ENCODE measurements around the gene METTL8.

METTL8 gene

GRCh38 chr2:171346723-171347557, 86.8 kb downstream of the METTL8 start:
- no peak for DNase-seq (ENCODE audit: low spot score)

DNA sequence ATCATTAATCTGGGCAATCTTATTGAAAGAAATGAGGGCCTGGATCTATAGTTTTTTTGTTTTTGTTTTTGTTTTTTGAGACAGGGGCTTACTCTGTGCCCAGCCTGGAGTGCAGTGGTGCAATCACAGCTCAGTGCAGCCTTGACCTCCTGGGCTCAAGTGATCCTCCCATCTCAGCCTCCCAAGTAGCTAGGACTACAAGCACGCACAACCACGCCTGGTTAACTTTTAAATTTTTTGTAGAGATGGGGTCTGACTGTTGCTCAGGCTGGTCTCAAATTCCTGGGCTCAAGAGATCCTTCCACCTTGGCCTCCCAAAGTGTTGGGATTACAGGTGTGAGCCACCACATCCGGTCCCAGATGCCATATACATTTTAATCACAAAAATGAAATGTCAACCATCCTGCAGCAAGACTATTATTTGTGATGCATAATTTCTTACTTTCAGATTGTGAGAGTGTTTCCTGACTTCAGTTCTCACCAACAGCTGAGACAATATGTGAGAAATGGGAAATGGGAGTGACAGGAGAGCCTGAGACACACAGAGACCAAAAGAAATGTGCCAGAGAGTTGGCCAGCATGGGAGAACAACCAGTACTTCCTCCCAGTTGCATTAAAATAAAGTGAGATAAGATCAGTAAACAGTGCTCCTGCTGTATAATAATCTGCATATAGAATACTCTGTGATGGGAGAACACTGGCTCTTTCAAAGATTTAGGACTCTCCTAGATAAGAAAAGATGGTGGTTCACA, 87.6 kb downstream of the METTL8 start:
- no peak for DNase-seq (ENCODE audit: low spot score)

DNA sequence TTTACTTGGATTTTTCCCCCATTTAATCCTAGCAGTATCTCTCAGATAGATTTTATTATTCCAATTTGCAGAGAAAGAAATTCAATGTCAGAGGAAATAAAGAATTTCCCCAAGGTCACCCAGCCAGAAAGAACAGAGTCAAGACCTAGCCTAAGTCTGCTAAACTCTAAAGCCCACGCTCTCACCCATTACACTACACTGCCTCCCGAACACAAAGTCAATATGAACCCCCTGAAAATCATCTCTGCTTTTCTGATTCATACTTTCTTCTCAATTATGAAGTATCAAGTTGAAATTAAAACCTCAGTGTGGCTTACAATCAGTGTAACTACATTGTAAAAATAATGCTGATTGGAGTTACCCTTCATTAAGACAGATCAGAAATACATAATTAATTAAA, 89.6 kb downstream of the METTL8 start:
- DNase-seq (ENCODE audit: low spot score), result no peak

- DNase-seq (ENCODE audit: low spot score), result no peak
These were observed 91.8 kb downstream of the METTL8 start for GRCh38 chr2:171342067-171342413.

DNA sequence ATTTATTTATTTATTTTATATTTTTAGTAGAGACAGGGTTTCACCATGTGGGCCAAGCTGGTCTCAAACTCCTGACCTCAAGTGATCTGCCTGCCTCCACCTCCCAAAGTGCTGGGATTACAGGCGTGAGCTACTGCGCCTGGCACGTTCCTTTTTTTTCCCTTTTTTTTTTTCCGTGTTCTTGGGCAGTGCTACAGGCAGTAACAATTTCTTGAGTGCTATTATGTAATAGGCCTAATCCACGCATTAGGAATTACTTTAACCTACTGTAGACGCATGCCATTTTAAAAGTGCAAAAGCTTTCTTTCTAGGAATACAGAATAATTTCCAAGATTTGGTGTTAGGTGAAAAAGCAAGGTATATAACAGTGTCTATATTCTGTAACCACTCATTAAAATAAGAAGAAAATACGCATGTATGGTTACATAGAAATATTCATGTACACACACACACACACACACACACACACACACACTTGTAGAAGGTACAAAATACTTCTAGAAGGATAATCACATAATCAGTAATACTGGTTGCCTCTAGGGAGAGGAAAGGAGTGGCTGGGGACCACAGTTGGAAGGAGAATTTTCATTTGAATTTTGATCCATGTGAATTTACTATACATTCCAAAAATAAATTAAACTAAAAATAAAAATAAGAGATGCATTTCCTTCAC, 92.3 kb downstream of the METTL8 start:
- no peak for DNase-seq (ENCODE audit: low spot score)

- no peak for DNase-seq (ENCODE audit: low spot score)
These were observed 98.8 kb downstream of the METTL8 start for GRCh38 chr2:171334946-171335345.

DNA sequence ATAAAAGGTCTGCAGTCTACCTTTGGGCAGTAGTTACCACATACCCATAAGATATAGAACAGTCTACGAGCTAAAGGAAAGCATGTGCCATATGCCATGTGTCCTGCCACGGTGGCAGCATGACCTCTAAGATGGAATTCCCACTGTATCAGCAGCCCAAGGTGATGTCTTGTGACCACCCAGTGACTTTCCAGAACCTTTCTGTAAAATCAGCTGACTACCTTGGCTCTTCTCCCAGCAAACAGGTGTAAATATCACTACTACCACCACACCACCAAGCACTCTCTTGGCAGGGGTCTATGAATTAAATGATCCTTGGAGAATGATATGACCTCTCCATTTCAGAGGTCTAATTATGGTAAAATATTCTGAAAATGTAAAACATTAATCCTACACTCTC, 99.6 kb downstream of the METTL8 start:
- DNase-seq (ENCODE audit: low spot score), result no peak

DNA sequence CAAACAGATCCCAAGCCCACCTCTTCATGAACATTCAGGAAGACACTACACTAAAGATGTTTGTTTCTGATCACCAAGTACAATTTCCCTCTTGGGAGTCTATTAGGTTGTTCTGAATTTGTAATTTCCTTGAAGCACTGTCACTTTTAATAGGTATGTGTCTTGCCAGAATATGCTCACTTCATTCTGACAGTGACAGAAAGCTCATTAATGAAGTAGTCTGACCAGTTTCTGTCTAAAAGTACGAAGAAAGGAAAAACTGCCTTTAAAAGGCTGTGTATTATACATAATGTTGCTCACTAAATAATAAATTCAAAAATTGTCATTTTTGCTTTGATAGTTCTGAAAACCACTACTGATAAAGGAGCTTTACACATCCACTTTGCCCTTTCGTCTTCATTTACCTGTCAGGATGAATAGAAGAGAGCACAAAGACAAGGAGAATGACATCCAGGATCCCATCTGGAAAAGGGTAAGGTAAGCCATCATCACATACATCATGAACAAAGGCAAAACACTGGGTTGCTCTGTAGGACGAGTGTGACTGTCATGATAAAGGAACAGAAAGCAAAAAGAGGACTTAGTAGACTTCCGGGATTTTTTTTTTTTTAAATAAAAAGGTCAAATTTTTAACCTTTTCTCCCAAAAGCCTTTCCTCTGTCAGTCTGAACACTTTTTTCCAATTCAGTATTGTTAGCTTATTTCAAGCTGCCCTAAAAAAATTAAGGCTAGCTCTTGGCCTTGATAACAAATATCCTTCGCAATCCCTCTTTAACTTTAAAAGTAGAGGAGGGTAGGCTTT, 103.4 kb downstream of the METTL8 start:
- no peak for DNase-seq (ENCODE audit: low spot score)

DNA sequence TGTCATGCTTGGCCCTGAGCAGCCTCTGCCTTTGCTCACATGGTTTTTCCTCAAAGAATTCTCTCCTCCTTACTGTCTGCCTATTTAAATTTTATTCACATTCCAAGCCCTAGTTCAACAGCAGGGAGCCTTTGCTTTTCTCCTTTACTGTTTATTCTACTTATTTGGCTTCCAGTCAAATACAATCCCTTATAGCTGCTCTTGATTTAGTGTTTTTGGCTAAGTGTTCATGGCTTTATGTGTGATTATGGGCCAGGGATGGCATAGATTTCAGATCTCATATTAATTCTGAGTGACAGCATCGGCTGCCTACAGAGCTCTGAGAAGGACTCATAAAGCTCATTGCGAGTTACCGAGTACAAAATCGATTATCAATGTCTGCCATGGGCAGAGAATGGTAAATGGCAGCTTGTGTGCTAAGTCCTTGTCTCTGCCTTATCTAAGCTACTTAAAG, 106.7 kb downstream of the METTL8 start:
- no peak for DNase-seq (ENCODE audit: low spot score)

- no peak for DNase-seq (ENCODE audit: low spot score)
These were observed 107.8 kb downstream of the METTL8 start for GRCh38 chr2:171325886-171326585.

GRCh38 chr2:171323971-171324528, 109.7 kb downstream of the METTL8 start:
- no peak for DNase-seq (ENCODE audit: low spot score)

DNA sequence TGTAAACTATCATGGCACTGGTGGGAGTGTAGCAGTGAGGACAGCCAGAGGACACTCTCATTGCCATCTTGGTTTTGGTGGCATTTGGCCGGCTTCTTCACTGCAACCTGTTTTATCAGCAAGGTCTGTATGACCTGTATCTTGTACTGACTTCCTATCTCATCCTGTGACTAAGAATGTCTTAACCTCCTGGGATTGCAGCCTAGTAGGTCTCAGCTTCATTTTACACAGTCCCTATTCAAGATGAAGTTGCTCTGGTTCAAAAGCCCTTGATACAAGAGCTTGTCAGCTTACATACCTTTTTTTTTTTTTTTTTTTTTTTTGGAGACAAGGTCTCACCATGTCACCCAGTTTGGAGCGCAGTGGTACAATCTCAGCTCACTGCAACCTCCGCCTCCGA, 110.9 kb downstream of the METTL8 start:
- DNase-seq (ENCODE audit: low spot score), result no peak

DNA sequence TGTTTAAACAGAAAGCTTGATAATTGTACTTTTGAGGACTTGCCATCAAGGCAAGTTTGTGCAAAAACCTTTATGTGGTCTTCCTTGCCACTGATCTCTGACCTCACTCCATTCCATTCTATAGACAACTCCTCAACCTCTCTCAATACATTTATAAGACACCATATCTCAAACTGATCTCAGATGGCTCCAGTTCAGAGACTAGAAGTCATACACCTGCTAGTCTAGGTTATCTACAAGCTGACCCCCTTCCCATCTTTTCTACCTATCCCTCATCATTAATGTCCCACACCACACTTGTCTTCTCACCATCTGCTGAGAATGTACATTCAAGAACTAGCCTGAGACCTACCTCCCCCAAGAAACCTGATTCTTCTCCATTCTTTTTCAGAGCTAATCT, 113.1 kb downstream of the METTL8 start:
- no peak for DNase-seq (ENCODE audit: low spot score)

DNA sequence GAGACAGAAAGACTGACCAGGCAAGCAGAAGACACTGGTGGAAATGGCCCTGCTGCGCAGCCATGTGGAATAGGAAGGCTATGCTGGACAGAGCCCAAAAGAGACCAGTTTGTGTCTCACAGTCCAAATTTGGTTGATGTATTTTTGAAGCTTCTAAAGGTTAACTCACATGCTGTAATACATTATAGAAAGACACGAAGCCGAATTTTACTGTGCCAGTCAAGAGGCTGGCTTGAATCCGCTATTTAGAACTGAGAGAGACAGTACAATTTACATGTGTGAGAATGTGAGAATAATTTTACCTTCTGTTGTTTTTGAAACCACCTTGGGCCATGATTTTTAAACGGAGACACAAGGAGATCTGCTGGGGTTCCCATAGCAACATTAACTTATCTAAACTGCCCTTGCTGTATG, 113.6 kb downstream of the METTL8 start:
- DNase-seq (ENCODE audit: low spot score), result no peak

- no peak for DNase-seq (ENCODE audit: low spot score)
These were observed 114.5 kb downstream of the METTL8 start for GRCh38 chr2:171319164-171319810.

GRCh38 chr2:171318463-171318934, 115.3 kb downstream of the METTL8 start:
- DNase-seq (ENCODE audit: low spot score), result no peak

DNA sequence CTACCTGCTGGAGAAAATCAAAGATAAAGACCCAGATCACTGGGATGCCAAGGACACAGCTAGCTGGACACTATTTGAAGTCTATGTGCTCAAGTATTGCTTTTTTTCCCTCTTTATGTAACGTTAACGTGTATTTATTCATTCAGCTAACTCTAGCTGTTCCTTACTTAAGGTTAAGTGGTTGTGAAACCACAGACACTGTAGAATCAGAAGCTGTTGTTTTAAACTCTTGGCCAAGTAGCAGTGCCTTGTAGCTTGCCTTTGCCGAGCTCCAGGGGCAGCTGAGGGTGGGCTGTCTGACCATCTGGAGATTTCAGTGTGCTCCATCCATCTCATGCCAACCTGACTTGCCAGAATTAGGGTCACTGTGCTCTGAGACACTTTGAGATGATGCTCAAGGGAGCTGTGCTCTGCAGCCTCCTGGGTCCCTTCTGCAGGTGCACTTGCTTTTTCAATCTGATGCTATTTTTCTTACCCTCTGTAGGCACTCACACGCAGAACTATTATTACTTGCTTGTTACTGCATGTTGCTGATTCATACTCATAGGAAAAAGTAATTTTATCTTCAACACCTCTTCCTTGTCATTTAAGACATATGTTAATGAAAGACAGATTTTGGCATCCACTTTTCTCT, 116.2 kb downstream of the METTL8 start:
- no peak for DNase-seq (ENCODE audit: low spot score)

DNA sequence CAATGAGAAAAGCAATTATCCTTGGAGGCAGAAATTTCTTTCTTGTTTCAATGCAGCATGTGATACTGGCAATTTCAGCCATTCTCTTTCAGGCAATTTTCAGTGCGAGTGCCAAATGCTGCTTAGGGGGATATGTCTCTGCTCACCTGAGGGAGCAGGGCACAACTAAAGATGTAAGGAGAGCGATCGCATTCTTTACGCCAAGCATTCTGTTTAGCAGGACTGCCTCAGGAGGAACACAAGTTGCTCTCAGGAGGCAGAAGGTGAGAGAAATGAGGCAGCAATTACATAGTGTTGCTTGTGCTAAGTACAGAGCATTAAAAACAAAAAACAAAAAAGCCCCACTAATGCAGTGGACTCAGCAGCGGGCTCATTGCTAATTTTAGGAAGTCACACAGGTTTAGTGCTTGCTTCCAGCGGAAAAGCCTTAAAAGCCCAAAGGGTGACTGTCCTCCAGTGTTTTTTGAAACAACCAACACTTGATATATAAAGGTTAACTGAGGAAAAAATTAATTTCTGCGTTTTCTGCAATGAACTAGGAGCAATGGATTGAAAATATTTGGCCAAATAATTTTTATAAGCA, 116.9 kb downstream of the METTL8 start:
- no peak for DNase-seq (ENCODE audit: low spot score)

- no peak for DNase-seq (ENCODE audit: low spot score)
These were observed 117.6 kb downstream of the METTL8 start for GRCh38 chr2:171316220-171316619.

Measured in SK-N-DZ (cell line).